Lower leg skin (tissue), 4 donors: ENCODE measurements around the gene LIME1. TPM values are rescaled to one million over a fixed set of nuclear protein-coding genes. Genes with fewer than 3 reads are reported as not detected.

ENCODE experiments used
- DNase-seq, 2 donors: peaks; one replicate each; pipeline ENCODE4 v3.0.0-alpha.2; 2019; ENCODE audit warnings: low spot score in 2 of 2
- H3K4me3 ChIP-seq: fragments of 200-600 bp; sonication (generic); 2 replicates; pipeline ENCODE4 v1.5.1; 2017; ENCODE audit warnings: mild to moderate bottlenecking, low read depth; ENCODE audit not compliant: poor library complexity, severe bottlenecking
- POLR2A ChIP-seq, 2 donors: fragments of 450-650 bp; IDR thresholded peaks; one replicate each; pipeline ENCODE4 v1.6.1; 2016 to 2017; ENCODE audit warnings: antibody characterized with exemption in 2 of 2, mild to moderate bottlenecking in 1 of 2, moderate library complexity in 1 of 2
- WGBS, 2 donors: methylation state at CpG; one replicate each; pipeline ENCODE4 v1.1.5; 2018; 5-methylcytosine and 5-hydroxymethylcytosine counted together
- intact Hi-C: fragments of 100-400 bp; cut with DNase I; formaldehyde crosslinking; loops from one replicate; pipeline ENCODE4 v1.15.0; 2023; ENCODE audit warnings: low total_unique reads
- total RNA-seq, 4 donors: library from RNA; depleted of rRNA; stranded (reverse); fragments of >200 nt; gene quantifications; one replicate each; pipeline ENCODE4 v1.1.0, GENCODE V29; 2016
- TF ChIP-seq, protein P1 (sequence below), 3 donors: fragments of 450-650 bp; IDR thresholded peaks; one replicate each; pipeline ENCODE4 v1.5.1; 2016; ENCODE audit warnings: antibody characterized with exemption in 3 of 3, mild to moderate bottlenecking in 3 of 3, moderate library complexity in 2 of 3

The LIME1 gene
- total RNA-seq, 4 donors from 2014 or later = 17.8 to 26.3 (median 21.8) TPM

DNA sequence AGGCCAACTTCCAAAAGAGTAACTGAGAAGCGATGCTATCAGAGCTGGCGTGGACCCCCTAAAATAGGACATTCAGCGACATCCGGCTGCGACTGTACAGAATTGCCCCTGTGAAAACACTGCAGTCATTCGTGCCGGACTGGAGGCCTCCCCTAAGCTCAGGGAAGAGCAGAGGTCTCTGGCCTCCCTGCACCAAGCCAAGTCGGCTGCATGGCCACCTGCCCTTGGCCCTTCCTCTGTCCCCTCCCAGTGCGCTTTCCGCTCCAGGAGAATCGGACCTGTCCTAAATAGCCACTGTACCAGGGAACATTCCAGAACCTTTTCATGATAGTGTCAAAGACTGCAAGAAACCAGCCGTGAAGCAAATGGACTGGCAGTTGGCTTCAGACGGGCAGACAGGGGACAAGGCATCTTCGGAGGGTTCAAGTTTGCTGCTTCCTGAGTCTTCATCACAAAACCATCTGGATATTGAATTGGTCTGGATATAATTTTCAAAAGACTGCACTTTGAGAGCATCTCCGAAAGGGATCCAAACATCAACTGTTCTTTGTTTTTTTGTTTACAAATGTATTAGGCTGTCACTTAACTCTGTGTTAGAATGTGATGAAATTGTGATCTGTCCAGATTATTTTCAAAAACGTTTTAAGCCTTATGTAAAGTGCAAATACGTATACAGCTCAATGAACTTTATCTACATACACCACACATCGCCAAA, 19.6 kb downstream of the LIME1 start:
- intact Hi-C loops = no loop called here
- 87 to 88% methylated on average over 18 of the region's 18 CpGs for WGBS, 2 donors
- TF ChIP-seq, protein P1, sequence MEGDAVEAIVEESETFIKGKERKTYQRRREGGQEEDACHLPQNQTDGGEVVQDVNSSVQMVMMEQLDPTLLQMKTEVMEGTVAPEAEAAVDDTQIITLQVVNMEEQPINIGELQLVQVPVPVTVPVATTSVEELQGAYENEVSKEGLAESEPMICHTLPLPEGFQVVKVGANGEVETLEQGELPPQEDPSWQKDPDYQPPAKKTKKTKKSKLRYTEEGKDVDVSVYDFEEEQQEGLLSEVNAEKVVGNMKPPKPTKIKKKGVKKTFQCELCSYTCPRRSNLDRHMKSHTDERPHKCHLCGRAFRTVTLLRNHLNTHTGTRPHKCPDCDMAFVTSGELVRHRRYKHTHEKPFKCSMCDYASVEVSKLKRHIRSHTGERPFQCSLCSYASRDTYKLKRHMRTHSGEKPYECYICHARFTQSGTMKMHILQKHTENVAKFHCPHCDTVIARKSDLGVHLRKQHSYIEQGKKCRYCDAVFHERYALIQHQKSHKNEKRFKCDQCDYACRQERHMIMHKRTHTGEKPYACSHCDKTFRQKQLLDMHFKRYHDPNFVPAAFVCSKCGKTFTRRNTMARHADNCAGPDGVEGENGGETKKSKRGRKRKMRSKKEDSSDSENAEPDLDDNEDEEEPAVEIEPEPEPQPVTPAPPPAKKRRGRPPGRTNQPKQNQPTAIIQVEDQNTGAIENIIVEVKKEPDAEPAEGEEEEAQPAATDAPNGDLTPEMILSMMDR (IDR thresholded peaks at IDR 0.05) = no peak
- TF ChIP-seq POLR2A (IDR thresholded peaks at IDR 0.05) = no peak
- no peak for DNase-seq
- H3K4me3 ChIP-seq = no peak overlapping the region

DNA sequence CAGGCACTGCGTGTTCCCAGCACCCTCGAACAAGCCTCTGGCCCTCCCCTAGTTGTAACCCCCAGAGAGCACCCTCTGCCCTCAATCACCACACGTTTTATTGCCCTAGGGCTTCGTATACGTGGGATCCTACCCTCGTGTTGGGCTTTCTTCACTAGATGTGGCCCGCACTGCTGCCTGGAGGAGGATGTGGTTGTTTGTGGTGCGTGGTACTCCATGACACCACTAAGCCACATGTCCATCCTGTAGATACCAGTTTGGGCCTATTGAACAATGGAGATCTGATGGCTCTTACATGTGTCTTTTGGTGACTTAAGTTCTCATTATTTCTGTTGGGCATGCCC, 20.2 kb downstream of the LIME1 start:
- TF ChIP-seq, protein P1 (IDR thresholded peaks at IDR 0.05) = no peak
- no peak for TF ChIP-seq POLR2A (IDR thresholded peaks at IDR 0.05)
- WGBS, 2 donors = 55 to 65% methylated on average over 8 of the region's 8 CpGs
- intact Hi-C loops = no loop called here
- H3K4me3 ChIP-seq = no peak overlapping the region
- DNase-seq = no peak

DNA sequence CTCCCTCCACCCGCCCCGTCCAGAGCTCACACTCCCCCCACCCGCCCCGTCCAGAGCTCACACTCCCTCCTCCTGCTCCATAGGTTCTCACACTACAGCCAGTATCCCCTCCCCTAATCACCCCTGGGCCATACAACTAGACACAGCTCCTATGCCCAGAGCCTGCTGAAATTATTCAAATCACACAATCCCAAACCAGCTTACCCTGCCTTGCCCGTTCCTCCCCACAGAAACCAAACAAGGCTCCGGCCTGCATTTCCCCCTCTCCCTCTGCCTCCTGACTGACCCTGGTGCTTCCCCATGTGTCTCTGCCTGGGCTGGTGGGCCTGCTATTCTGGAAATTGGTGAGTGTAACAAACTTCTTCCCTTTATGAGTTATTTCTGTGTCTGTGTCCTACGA, 21.7 kb downstream of the LIME1 start:
- H3K4me3 ChIP-seq = no peak overlapping the region
- intact Hi-C loops = no loop called here
- TF ChIP-seq, protein P1 (IDR thresholded peaks at IDR 0.05) = no peak
- TF ChIP-seq POLR2A (IDR thresholded peaks at IDR 0.05) = no peak
- no peak for DNase-seq
- WGBS, 2 donors = 86 to 97% methylated on average over 3 to 5 of the region's 7 CpGs

DNA sequence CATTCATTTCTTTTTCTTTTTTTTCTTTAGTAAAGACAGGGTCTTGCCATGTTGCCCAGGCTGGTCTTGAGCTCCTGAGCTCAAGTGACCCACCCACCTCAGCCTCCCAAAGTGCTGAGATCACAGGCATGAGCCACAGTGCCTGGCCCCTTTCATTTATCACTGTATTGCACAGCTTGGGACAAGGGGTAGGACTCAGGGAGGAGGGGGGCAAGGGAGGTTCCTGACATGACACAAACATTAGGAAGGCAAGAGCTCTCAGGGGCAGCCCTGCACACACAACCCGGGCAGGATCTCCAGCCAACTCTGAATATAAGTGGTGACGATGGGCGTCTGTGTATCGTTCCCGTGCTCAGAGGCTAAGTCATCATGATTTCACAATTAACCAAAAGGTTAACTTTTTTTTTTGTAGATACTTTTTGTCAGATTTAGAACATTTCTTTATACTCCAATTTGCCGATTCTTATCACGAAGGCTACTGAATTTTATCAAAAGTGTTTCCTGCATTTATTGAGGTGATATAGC, 23.0 kb downstream of the LIME1 start:
- 87 to 90% methylated on average over 7 of the region's 7 CpGs for WGBS, 2 donors
- intact Hi-C loops = no loop called here
- no peak overlapping the region for H3K4me3 ChIP-seq
- DNase-seq = no peak
- TF ChIP-seq, protein P1 (IDR thresholded peaks at IDR 0.05) = no peak

DNA sequence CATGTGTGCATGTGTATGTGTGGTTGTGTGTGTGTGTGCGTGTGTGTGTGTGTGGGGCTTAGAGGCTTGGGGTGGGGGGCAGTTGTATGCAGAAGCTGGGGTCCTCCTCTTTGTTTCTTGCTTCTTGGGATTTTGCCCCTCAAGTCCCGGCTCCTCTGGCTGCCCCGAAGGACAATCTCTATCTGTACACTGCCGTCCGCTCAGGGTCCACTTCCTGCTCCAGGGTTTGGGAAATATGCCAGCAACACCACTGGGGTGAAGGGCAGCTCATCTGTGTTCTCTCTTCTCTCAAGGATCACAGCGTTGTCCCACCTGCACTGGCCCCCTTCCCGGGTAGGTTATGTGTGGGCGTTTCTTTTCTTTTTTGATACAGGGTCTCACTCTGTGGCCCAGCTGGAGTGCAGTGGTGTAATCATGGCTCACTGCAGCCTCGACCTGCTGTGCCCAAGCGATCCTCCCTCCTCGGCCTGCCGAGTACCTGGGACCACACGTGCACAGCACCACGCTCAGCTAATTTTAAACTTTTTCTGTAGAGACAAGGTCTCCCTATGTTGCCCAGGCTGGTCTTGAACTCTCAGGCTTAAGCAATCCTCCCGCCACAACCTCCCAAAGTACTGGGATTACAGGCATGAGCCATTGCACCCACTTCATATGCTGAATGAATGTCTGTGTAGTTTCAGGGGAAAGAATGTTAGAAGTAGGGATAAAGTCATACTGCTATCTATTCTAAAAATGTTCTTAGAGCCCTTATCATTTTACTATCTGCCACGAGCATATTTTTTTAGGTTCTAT, 28.8 kb downstream of the LIME1 start:
- TF ChIP-seq, protein P1 (IDR thresholded peaks at IDR 0.05) = no peak
- no peak for TF ChIP-seq POLR2A (IDR thresholded peaks at IDR 0.05)
- no peak overlapping the region for H3K4me3 ChIP-seq
- intact Hi-C loops = no loop called here
- WGBS, 2 donors = 87 to 91% methylated on average over 16 of the region's 16 CpGs
- no peak for DNase-seq
